ENCODE measurements around the gene TM9SF4. TPM values are rescaled to one million over a fixed set of nuclear protein-coding genes. Genes with fewer than 3 reads are reported as not detected.

TM9SF4 gene
- polyA plus RNA-seq, 1 experiment = 75.6 TPM

DNA sequence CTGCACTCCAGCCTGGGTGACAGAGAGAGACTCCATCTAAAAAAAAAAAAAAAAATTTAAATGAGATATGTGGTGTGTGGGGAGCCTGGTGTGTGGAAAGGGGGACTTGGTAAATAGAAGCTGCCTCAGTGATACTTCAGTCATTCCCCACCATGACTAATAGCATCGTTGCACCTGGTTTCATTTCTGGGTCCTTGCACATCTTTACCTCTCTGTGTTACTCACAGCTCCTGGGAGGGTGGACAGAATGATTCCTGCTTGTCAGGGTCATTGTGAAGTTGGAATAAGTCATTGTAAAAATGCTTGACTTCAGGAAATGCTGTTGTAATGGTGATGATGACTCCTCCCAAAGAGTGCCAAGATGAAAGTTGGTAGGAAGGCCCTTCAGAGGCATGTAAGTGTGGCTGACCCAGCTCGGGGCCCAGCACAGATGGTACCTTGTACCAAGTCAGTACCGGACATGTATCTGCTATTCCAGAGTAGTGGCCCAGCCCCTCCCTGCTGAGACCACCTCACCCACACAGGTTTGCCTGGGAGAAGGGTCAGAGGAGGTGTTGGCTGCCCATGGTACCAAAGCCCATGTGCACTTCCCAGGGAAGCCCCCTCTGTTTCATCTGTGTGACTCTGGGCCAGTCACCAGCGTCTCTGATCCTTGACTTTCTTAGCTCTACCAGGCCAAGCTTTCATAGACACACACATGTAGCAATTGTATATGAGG is 49.6 kb downstream of the TM9SF4 start:
- no peak overlapping the region for H3K27ac ChIP-seq (ENCODE audit: low read depth, low read length)
- DNase-seq (ENCODE audit: low read depth, low spot score) = no peak
- TF ChIP-seq, protein P1, sequence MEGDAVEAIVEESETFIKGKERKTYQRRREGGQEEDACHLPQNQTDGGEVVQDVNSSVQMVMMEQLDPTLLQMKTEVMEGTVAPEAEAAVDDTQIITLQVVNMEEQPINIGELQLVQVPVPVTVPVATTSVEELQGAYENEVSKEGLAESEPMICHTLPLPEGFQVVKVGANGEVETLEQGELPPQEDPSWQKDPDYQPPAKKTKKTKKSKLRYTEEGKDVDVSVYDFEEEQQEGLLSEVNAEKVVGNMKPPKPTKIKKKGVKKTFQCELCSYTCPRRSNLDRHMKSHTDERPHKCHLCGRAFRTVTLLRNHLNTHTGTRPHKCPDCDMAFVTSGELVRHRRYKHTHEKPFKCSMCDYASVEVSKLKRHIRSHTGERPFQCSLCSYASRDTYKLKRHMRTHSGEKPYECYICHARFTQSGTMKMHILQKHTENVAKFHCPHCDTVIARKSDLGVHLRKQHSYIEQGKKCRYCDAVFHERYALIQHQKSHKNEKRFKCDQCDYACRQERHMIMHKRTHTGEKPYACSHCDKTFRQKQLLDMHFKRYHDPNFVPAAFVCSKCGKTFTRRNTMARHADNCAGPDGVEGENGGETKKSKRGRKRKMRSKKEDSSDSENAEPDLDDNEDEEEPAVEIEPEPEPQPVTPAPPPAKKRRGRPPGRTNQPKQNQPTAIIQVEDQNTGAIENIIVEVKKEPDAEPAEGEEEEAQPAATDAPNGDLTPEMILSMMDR (IDR thresholded peaks at IDR 0.05; ENCODE audit: low read depth, low read length) = no peak
- POLR2A ChIA-PET = no interaction called here
- CTCF ChIA-PET = interaction anchor here (0.6 kb wide), 1 partner anchor 298 kb away, joined by 4 read pairs; no protein-coding TSS in a partner anchor
- no peaks in the 10 kb centered on the region for H3K9me3 ChIP-seq (ENCODE audit: control insufficient read depth, insufficient read depth, low read length)
- H3K4me3 ChIP-seq (ENCODE audit: low read depth, low read length) = no peak overlapping the region
- H3K27me3 ChIP-seq (ENCODE audit: control insufficient read depth, insufficient read depth, low read length) = no peaks in the 10 kb centered on the region

- H3K27me3 ChIP-seq (ENCODE audit: control insufficient read depth, insufficient read depth, low read length) = no peaks in the 10 kb centered on the region
- TF ChIP-seq, protein P1 (IDR thresholded peaks at IDR 0.05; ENCODE audit: low read depth, low read length) = no peak
- no peak for DNase-seq (ENCODE audit: low read depth, low spot score)
- ChIA-PET CTCF (no interaction called here), POLR2A (no interaction called here)
- no peak overlapping the region for H3K27ac ChIP-seq (ENCODE audit: low read depth, low read length)
- H3K4me3 ChIP-seq (ENCODE audit: low read depth, low read length) = no peak overlapping the region
- H3K9me3 ChIP-seq (ENCODE audit: control insufficient read depth, insufficient read depth, low read length) = no peaks in the 10 kb centered on the region
Measured at GRCh38 chr20:32159766-32160221, 50.3 kb downstream of the TM9SF4 start.

DNA sequence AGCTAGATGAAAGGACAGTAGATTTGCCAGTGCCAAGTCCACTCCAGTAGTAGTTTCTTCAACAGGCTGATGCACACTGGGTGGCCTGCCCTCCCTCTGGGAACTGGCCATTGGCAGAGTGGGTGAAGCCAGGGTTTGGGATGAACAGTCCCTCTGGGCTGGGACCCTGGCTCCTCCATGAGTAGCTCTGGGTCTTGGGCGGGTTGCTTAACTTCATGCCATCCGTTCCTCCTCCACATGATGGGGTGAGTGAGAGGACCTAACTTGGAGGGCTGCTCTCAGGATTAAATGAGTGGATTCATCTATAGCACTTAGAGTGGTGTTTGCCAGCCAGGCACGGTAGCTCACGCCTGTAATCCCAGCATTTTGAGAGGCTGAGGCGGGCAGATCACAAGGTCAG is 50.8 kb downstream of the TM9SF4 start:
- no peak overlapping the region for H3K4me3 ChIP-seq (ENCODE audit: low read depth, low read length)
- CTCF ChIA-PET = no interaction called here
- TF ChIP-seq, protein P1 (IDR thresholded peaks at IDR 0.05; ENCODE audit: low read depth, low read length) = no peak
- DNase-seq (ENCODE audit: low read depth, low spot score) = no peak
- no peak overlapping the region for H3K27ac ChIP-seq (ENCODE audit: low read depth, low read length)
- H3K27me3 ChIP-seq (ENCODE audit: control insufficient read depth, insufficient read depth, low read length) = no peaks in the 10 kb centered on the region
- no peaks in the 10 kb centered on the region for H3K9me3 ChIP-seq (ENCODE audit: control insufficient read depth, insufficient read depth, low read length)
- POLR2A ChIA-PET = no interaction called here

DNA sequence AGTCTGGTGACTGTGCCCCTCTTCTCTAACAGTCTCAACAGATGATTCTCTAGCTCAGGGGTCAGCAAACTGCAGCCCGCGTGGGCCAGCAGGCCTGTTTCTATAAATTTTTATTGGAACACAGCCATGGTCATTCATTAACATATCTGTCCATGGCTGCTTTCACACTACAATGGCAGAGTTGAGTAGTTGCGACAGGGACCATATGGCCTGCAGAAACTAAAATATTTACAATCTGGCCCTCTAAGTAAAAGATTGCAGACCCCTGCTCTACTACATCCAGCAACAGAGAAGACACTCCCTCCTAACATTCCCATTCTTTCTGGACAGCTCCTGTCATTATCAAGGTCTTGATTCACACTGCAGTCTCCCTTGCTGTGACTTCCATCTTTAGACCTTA is 52.8 kb downstream of the TM9SF4 start:
- ChIA-PET CTCF (no interaction called here), POLR2A (no interaction called here)
- Histone ChIP-seq H3K27me3 (ENCODE audit: control insufficient read depth, insufficient read depth, low read length) (no peaks in the 10 kb centered on the region), H3K4me3 (ENCODE audit: low read depth, low read length) (no peak overlapping the region), H3K27ac (ENCODE audit: low read depth, low read length) (no peak overlapping the region), H3K9me3 (ENCODE audit: control insufficient read depth, insufficient read depth, low read length) (no peaks in the 10 kb centered on the region)
- TF ChIP-seq, protein P1 (IDR thresholded peaks at IDR 0.05; ENCODE audit: low read depth, low read length) = no peak
- no peak for DNase-seq (ENCODE audit: low read depth, low spot score)

DNA sequence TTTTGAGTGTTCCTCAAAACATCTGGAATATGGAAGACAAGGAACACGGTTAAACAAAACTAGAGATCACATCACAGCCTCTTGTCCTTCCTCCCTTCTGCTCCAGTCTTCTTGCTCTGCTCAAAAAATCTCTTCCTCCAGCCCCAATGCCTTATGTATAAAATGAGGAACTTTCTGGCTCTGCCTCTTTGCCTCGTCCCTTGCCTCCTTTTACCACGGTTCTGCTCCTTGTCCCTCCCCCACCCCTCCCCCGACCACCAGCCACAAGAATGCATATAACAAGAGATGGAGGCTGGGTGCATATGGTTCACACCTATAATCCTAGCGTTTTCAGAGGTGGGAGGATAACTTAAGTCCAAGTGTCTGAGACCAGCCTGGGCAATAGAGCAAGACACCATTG is 54.4 kb downstream of the TM9SF4 start:
- Histone ChIP-seq H3K9me3 (ENCODE audit: control insufficient read depth, insufficient read depth, low read length) (no peaks in the 10 kb centered on the region), H3K4me3 (ENCODE audit: low read depth, low read length) (no peak overlapping the region), H3K27ac (ENCODE audit: low read depth, low read length) (no peak overlapping the region), H3K27me3 (ENCODE audit: control insufficient read depth, insufficient read depth, low read length) (no peaks in the 10 kb centered on the region)
- TF ChIP-seq, protein P1 (IDR thresholded peaks at IDR 0.05; ENCODE audit: low read depth, low read length) = no peak
- POLR2A ChIA-PET = no interaction called here
- DNase-seq (ENCODE audit: low read depth, low spot score) = no peak
- CTCF ChIA-PET = no interaction called here
